Measurements from ENCODE around the gene ATF7.

The ATF7 gene

DNA sequence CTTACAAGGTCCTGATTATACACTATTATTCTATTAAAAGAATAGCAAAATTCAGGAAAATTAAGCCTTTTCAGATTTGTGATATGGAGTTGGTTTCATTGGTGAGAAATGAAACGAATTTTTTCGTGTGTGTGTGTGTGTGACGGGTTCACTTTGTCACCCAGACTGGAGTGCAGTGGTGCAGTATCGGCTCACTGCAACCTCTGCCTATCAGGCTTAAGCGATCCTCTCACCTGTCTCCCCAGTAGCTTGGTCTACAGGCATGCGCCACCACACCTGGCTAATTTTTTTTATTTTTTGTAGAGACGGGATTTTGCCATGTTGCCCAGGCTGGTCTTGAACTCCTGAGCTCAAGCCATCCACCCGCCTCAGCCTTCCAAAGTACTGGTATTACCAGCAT lies 164.6 kb downstream of the ATF7 start:
- no peak for DNase-seq (ENCODE audit: extremely low read depth, insufficient read length)
- H3K4me3 ChIP-seq (replicated peaks; ENCODE audit: low read depth, low read length): no peak overlapping the region
- no peaks in the 10 kb centered on the region for H3K27me3 ChIP-seq (replicated peaks; ENCODE audit: control insufficient read depth, insufficient read depth, low read length)
- peaks cover 56% of the 10 kb centered on the region for H3K36me3 ChIP-seq (ENCODE audit: control insufficient read depth, insufficient read depth, low read length)
- TF ChIP-seq, protein P1, sequence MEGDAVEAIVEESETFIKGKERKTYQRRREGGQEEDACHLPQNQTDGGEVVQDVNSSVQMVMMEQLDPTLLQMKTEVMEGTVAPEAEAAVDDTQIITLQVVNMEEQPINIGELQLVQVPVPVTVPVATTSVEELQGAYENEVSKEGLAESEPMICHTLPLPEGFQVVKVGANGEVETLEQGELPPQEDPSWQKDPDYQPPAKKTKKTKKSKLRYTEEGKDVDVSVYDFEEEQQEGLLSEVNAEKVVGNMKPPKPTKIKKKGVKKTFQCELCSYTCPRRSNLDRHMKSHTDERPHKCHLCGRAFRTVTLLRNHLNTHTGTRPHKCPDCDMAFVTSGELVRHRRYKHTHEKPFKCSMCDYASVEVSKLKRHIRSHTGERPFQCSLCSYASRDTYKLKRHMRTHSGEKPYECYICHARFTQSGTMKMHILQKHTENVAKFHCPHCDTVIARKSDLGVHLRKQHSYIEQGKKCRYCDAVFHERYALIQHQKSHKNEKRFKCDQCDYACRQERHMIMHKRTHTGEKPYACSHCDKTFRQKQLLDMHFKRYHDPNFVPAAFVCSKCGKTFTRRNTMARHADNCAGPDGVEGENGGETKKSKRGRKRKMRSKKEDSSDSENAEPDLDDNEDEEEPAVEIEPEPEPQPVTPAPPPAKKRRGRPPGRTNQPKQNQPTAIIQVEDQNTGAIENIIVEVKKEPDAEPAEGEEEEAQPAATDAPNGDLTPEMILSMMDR (IDR thresholded peaks at IDR 0.05; ENCODE audit: insufficient read depth, low read length, poor library complexity, severe bottlenecking): no peak

DNA sequence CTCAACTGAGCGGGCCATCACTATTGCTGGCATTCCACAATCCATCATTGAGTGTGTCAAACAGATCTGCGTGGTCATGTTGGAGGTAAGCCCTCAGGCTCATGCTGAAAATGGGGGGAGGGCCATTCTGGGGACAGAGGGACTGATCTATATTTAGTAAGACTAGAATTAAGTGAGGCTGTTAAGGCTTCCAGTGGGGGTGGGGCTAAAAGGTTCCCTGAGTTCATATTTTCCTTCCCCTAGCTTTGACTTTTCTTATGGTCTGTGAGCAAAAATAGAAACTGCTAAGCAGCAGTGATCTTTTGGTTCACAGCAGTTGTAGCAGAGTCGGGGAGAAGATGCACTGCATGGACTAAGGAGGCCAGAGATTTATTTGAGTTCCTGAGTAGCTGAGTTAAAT lies 165.1 kb downstream of the ATF7 start:
- Histone ChIP-seq H3K36me3 (ENCODE audit: control insufficient read depth, insufficient read depth, low read length) (peaks cover 56% of the 10 kb centered on the region), H3K4me3 (replicated peaks; ENCODE audit: low read depth, low read length) (no peak overlapping the region), H3K27me3 (replicated peaks; ENCODE audit: control insufficient read depth, insufficient read depth, low read length) (no peaks in the 10 kb centered on the region)
- no peak for DNase-seq (ENCODE audit: extremely low read depth, insufficient read length)
- TF ChIP-seq, protein P1 (IDR thresholded peaks at IDR 0.05; ENCODE audit: insufficient read depth, low read length, poor library complexity, severe bottlenecking): no peak

DNA sequence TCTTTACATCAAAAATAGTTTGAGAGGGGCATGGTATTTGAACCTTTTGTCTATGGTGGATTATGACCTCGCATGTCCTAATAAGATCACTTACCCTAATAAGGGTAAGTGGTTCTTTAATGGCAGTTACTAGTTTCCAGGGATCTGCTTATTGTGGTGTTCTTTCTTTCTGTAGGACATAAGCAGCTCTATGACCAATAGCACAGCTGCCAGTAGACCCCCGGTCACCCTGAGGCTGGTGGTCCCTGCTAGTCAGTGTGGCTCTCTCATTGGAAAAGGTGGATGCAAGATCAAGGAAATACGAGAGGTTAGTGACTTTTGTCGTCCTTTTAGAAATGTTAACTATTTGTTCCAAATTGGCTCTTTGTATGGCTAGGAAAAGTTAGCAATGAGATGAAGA lies 167.1 kb downstream of the ATF7 start:
- no peaks in the 10 kb centered on the region for H3K27me3 ChIP-seq (replicated peaks; ENCODE audit: control insufficient read depth, insufficient read depth, low read length)
- H3K4me3 ChIP-seq (replicated peaks; ENCODE audit: low read depth, low read length): no peak overlapping the region
- H3K36me3 ChIP-seq (ENCODE audit: control insufficient read depth, insufficient read depth, low read length): peaks cover 54% of the 10 kb centered on the region
- TF ChIP-seq, protein P1 (IDR thresholded peaks at IDR 0.05; ENCODE audit: insufficient read depth, low read length, poor library complexity, severe bottlenecking): no peak
- DNase-seq (ENCODE audit: extremely low read depth, insufficient read length): no peak
